AG09319 (cell line): ENCODE measurements around the gene EIF1B.

Experiments
- DNase-seq: peaks from one replicate; pipeline ENCODE4 v3.0.0-alpha.2; 2010; ENCODE audit warnings: low read depth; ENCODE audit errors: extremely low read depth
- TF ChIP-seq, protein P1 (sequence below): IDR thresholded peaks from 2 replicates; pipeline ENCODE4 v1.5.1; 2011; ENCODE audit warnings: low read depth, mild to moderate bottlenecking, inconsistent platforms, low read length, moderate library complexity

The EIF1B gene

DNA sequence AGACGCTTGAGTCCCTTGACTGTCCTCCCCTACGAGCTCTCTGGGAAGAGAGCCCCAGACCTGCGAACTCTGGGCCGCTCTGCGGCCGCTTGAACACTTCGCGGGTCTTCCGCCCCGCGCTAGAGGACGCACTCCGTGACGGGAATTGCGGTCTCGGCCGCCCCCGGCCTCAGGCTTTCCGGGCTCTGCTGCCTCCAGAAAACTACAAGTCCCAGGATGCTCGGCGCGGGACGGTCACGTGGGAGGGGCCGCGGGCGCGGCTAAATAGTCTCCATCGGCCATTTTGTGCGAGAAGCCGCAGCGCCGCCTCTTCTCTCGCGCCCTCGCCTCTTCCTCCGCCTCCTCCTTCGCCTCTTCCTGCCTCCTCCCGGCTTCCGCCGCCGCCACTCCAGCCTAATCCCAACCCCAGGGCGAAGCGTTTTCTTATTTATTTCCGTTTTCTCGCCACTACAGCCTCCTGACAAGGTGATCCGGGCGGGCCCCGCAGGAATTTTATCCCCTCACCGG is at the start of gene EIF1B:
Gene EIF1B (plus strand): TSS at position 290 of the 507 bp plus-strand sequence. CDS start 235 bp downstream, outside the sequence.
- TF ChIP-seq, protein P1, sequence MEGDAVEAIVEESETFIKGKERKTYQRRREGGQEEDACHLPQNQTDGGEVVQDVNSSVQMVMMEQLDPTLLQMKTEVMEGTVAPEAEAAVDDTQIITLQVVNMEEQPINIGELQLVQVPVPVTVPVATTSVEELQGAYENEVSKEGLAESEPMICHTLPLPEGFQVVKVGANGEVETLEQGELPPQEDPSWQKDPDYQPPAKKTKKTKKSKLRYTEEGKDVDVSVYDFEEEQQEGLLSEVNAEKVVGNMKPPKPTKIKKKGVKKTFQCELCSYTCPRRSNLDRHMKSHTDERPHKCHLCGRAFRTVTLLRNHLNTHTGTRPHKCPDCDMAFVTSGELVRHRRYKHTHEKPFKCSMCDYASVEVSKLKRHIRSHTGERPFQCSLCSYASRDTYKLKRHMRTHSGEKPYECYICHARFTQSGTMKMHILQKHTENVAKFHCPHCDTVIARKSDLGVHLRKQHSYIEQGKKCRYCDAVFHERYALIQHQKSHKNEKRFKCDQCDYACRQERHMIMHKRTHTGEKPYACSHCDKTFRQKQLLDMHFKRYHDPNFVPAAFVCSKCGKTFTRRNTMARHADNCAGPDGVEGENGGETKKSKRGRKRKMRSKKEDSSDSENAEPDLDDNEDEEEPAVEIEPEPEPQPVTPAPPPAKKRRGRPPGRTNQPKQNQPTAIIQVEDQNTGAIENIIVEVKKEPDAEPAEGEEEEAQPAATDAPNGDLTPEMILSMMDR = peak; percentile 90
- peak; percentile 95 for DNase-seq

DNA sequence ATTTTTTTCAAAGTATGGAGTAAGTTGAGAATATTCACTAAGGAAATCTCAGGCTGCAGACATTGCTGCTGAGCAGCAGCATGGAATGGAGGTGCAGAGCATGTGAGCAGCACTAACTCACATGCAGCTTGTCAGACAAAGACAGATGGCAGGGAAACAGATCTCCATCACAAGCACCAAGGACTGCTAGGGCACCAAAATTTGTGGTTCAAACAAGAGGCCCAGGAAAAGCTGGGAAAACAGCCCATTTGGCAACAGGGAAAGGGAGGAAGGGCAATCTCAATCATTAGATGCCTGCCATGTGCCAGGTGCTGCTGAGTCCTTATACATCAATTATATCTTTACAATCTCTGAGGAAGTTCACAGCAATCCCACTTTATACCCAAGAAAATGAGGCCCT is 47.2 kb upstream of the EIF1B start:
- TF ChIP-seq, protein P1 = no peak
- DNase-seq = no peak

DNA sequence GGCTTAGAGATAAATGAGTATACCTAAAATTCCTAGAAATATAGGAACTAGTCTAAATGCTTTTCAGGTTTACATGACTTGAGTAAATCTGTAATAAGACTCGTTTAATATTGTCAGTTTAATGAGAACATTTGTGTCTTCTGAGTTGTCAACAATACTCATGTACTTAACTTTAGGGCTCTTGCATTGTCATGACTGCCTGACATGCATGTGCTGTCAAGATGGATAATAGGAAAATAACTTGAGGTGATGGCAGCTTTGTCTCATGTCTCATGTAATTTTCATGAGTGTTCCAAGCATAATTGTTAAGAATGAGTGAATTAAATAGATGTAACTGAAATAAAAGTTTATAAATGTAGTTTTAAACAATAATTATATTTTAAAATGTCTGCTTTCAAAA is 45.1 kb upstream of the EIF1B start:
- no peak for DNase-seq
- TF ChIP-seq, protein P1 = no peak

DNA sequence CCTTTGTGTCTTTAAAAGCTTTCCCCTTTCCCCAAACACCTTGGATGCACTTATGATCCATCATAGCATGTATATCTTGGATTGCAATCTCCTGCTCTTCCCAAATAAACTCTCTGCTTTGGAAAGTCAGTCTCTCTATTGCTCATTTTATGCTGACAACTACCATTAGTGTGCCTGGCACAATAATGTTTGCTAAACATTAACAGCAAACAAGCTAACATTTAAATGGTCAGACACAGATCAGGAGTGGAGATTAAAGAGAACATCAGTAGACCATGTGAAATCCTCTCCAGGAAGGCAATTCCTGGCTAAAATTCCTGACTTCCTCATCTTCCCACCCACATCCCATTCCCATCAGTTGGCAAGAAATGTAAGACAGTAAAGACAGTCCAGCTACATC is 44.3 kb upstream of the EIF1B start:
- no peak for DNase-seq
- TF ChIP-seq, protein P1 = no peak

DNA sequence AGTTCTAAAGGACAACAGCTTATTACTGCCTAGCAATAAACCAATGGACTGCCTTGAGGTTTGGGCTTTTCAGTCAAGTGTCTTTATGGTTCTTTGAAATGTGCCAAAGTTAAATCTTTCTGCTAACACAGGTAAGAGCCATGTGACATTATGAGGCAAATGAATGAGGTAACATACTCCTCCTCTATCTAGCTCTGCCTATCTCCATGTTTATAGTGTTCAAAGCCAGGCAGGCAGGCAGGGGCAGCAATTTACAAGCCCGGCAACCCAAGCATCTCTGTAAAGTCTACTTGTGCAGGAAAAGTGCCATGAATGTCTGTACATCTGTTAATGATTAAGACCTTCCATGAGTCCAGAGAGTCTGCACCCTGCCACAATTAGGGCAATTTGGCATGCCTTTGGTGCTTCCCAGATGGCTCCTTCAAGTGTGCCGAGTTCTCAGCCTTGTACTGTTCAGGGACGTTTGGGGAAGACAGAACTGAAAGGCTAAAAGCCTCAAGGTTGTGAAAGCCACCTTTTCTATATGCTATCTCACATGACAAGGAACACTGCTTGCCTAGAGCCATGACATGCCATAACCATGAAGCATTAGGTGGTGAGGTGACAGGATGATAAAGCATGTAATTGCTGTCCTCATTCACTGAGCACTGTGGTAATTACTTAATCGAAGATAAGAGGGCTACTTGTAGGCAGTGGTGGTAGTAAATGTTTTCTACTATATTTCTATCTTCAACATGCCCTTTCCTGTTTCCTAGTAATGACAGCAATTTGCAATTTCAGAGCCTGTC is 41.4 kb upstream of the EIF1B start:
- TF ChIP-seq, protein P1 = no peak

DNA sequence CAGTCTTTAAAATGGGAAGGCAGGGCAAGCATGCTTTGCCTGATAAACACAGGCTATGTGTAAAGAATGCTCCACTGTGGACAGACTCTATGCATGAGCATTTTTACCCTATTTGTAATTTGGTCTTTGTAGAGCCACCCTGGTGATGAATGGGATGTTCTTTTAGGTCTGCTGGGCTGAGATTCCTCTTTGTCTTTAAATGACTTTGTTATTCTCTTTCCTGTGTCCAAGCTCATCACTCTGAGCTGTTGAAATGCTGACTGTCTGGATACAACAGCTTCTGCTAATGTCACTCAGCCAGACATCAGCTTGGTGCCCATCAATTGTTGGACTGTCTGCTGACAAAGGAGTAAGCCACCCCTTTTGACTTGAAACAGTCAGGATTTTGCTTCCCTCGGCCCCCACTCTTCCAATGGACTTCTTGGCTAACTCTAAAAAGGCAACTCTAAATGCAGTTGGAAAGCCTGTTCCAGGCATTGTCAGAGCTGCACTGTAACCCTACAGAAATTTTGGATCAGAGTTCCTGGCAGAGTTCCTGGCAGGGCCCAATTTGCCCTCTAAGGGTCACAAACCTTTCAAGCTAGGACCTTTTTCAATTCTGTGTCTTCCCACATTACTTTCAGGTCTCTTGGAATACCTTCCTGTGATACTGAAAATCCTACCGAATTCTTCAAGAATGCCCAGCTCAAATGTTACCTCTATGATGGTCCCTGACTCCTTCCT is 40.5 kb upstream of the EIF1B start:
- DNase-seq = no peak
- TF ChIP-seq, protein P1 = no peak

More for the DNA sequence above, 41.4 kb upstream of the EIF1B start:
- DNase-seq = peak; percentile 12

DNA sequence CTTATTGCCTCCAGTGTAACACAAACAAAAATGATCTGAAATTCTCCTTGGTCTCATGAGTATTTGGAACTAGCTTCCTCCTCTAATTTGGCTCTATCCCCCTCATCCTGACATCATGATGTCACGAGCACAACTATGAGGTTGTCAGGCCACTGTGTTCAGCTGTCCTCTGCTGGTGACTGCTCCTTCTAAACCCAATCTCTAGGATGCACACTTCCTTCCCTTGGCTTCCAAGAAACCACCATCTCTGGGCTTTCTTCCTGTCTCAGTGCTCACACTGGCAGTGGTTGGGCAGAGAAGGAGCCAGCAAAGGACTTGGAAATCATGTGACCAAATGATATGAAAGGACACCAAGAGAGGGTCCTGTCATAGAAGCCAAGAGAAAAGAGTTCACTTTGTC is 30.7 kb upstream of the EIF1B start:
- no peak for DNase-seq
- TF ChIP-seq, protein P1 = no peak
